Measurements from ENCODE around the gene HBD.

GRCh38 chr11:5277807-5278382 is 43.6 kb upstream of the HBD start:
- TF ChIP-seq RAD21 (IDR thresholded peaks at IDR 0.05; ENCODE audit: low read depth) (no peak), CEBPB (IDR thresholded peaks at IDR 0.05) (no peak), TCF12 (IDR thresholded peaks at IDR 0.05; ENCODE audit: low read depth) (no peak), EP300 (IDR thresholded peaks at IDR 0.05; ENCODE audit: borderline replicate concordance) (no peak)

Data from Ishikawa (cell line).